Measurements from ENCODE around the gene CASP1.

Gene CASP1

GRCh38 chr11:105033343-105033742 lies 1.6 kb downstream of the CASP1 start:
- peaks cover 32 to 42% of the 10 kb centered on the region in 2 donors for H3K4me1 Mint-ChIP-seq
- H3K27me3 Mint-ChIP-seq: no peaks in the 10 kb centered on the region
- DNase-seq (no peak), ATAC-seq (replicated peaks) (peak in 1 of 2 donors; percentile 20)
- H3K4me3 Mint-ChIP-seq: peak overlapping the region; percentile 84 to 93
- H3K27ac Mint-ChIP-seq: peak overlapping the region; percentile 77
- H3K9me3 Mint-ChIP-seq: peaks cover 2 to 4% of the 10 kb centered on the region in 2 donors
- H3K36me3 Mint-ChIP-seq: peaks cover 15 to 34% of the 10 kb centered on the region in 2 donors

DNA sequence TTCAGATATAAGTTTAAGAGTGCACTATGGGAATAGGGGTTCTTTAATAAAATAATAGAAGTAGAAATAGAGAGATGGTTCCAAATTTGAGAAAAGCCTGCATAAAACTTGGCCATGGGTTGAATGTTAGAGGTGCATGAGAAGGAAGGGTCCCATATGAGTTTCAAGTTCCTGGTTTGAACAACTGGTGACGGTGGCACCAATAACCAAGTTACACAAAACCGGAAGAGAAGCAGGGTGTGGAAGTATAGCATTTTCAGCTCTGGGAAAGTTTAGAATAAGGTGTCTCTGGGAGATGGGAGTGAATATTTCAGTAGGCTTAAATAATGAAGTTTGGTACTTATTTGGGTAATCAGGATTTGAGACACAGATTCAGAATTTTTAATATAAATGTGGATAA lies 2.4 kb downstream of the CASP1 start:
- Mint-ChIP-seq H3K36me3 (peaks cover 15 to 25% of the 10 kb centered on the region in 2 donors), H3K27me3 (no peaks in the 10 kb centered on the region), H3K9me3 (no peaks in the 10 kb centered on the region), H3K4me1 (peaks cover 31 to 42% of the 10 kb centered on the region in 2 donors), H3K4me3 (peak overlapping the region; percentile 2 to 40), H3K27ac (no peak overlapping the region)
- no peak for DNase-seq
- no peak for ATAC-seq (replicated peaks)

DNA sequence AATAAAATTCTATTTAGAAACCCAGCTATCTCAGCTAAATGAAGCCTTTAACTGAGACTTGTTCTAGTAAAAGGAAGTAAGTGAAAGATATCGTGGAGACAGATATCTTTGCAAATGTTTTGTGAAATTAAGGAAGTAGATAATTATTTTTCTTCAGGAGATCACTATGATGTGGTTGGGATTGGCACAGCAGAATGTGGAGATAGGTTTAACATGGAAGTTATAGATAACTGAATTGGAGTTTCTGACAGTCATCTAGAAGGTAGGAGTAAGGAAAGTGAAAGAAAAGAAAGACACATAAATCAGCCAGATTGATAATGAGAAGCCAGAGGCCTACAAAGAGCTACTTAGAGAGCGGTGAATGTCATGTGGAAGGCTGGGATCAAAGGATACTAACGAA lies 7.3 kb downstream of the CASP1 start:
- peaks cover 19 to 32% of the 10 kb centered on the region in 2 donors for H3K4me1 Mint-ChIP-seq
- H3K36me3 Mint-ChIP-seq: peaks cover 24 to 32% of the 10 kb centered on the region in 2 donors
- DNase-seq (no peak), ATAC-seq (replicated peaks) (no peak)
- no peaks in the 10 kb centered on the region for H3K27me3 Mint-ChIP-seq
- H3K4me3 Mint-ChIP-seq: peak overlapping the region; percentile 15 to 65
- H3K9me3 Mint-ChIP-seq: no peaks in the 10 kb centered on the region
- H3K27ac Mint-ChIP-seq: no peak overlapping the region

DNA sequence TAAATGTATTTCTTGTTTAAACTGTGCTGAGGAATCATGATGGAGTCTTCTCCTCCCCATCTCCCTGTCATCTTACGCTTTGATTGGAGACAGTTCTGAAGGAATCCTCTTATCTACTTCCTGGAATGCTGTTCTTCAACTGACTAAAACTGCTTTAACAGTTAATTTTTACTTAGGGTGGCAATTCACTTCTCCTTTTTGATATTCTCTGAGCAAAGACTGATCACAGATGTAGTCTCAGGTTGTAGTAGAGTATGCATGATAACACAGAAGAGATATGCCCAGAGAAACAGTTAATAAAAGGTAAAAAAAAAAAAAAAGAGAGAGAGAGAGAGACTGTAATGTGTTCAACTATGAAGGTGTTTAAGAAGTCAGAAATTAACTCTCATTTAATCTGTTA lies 10.6 kb downstream of the CASP1 start:
- H3K27me3 Mint-ChIP-seq: no peaks in the 10 kb centered on the region
- peak overlapping the region; percentile 15 for H3K27ac Mint-ChIP-seq
- H3K4me1 Mint-ChIP-seq: peaks cover 20 to 33% of the 10 kb centered on the region in 2 donors
- H3K9me3 Mint-ChIP-seq: peaks cover 0 to 2% of the 10 kb centered on the region in 2 donors
- ATAC-seq (replicated peaks) (no peak), DNase-seq (no peak)
- peaks cover 20 to 21% of the 10 kb centered on the region in 2 donors for H3K36me3 Mint-ChIP-seq
- H3K4me3 Mint-ChIP-seq: no peak overlapping the region

DNA sequence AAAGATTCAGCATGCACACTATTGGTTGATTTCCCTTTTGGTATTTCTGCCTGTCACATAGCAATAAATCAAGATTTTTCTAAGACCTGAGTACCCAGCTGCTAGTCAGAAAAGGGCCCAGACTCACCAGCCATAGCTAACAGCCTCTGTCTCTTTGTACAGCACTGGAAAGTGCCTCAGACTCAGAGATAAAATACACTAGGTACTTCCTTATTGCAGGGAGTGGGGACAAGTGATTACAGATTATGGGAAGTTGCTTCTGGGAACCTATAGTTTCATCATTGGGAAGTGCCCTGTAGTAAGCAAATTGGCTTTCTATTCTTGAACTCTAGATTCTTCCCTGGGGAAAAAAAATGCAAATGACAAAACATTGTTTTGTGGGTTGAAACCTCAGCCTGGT lies 11.9 kb downstream of the CASP1 start, which contains the start of gene CASP5:
Gene CASP5 (minus strand): TSS at position 166 of the 400 bp plus-strand sequence. CDS start 32 bp downstream, at position 134.
- ATAC-seq (replicated peaks) (peak; percentile 25 to 33), DNase-seq (no peak)
- peaks cover 0 to 2% of the 10 kb centered on the region in 2 donors for H3K9me3 Mint-ChIP-seq
- no peaks in the 10 kb centered on the region for H3K27me3 Mint-ChIP-seq
- H3K27ac Mint-ChIP-seq: peak within 1 kb of the TSS; percentile 15
- peaks cover 12 to 13% of the 10 kb centered on the region in 2 donors for H3K36me3 Mint-ChIP-seq
- no peak within 1 kb of the TSS for H3K4me3 Mint-ChIP-seq
- peaks cover 20 to 33% of the 10 kb centered on the region in 2 donors for H3K4me1 Mint-ChIP-seq

DNA sequence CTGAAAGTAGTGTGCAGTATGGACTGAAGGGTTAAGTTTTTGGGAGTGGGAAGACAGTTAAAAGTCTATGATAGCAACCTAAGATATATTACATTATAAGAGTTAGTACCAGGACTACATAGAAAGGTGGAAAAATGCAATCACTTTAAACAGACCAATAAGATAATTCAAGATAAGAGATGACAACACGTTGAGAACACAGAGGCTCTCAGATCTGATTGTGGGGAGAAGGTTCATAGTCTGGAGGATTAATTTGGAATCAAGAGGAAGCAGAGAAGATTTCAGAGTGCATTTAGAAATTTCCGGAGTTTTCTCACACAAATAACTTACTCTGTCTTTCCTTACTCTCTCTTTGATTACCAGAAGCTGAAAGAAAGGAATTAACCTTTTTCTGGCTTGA lies 12.4 kb downstream of the CASP1 start:
- ATAC-seq (replicated peaks) (no peak), DNase-seq (no peak)
- no peak overlapping the region for H3K27ac Mint-ChIP-seq
- H3K27me3 Mint-ChIP-seq: no peaks in the 10 kb centered on the region
- peaks cover 16 to 28% of the 10 kb centered on the region in 2 donors for H3K4me1 Mint-ChIP-seq
- H3K4me3 Mint-ChIP-seq: no peak overlapping the region
- H3K9me3 Mint-ChIP-seq: peaks cover 0 to 2% of the 10 kb centered on the region in 2 donors
- peaks cover 9 to 12% of the 10 kb centered on the region in 2 donors for H3K36me3 Mint-ChIP-seq

DNA sequence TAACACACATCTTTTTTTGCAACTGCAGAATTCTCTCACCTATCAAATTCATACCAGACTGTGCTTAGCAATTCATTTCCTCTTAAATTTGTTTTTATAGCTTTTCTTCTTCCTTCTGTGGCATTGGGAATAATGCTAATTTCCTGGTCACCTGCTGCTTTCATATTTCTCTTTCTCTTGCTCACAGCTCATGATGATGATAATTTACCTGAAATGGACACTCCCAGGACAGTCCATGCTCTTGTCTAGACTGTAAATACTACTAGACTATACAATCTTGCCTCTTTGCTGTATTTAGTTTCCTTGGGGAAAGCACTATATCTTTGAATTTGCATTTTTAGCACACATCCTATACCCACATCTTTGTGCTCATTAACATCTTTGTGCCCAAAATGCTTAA lies 27.5 kb downstream of the CASP1 start:
- ATAC-seq (replicated peaks) (no peak), DNase-seq (no peak)
- no peaks in the 10 kb centered on the region for H3K4me1 Mint-ChIP-seq
- no peaks in the 10 kb centered on the region for H3K36me3 Mint-ChIP-seq
- no peaks in the 10 kb centered on the region for H3K27me3 Mint-ChIP-seq
- no peak overlapping the region for H3K27ac Mint-ChIP-seq
- H3K4me3 Mint-ChIP-seq: no peak overlapping the region
- no peaks in the 10 kb centered on the region for H3K9me3 Mint-ChIP-seq

GRCh38 chr11:105005451-105005845 lies 29.5 kb downstream of the CASP1 start:
- Mint-ChIP-seq H3K27me3 (no peaks in the 10 kb centered on the region), H3K4me1 (peaks cover 4 to 5% of the 10 kb centered on the region in 2 donors), H3K27ac (no peak overlapping the region), H3K4me3 (no peak overlapping the region), H3K36me3 (no peaks in the 10 kb centered on the region), H3K9me3 (no peaks in the 10 kb centered on the region)
- no peak for ATAC-seq (replicated peaks)
- DNase-seq: no peak

DNA sequence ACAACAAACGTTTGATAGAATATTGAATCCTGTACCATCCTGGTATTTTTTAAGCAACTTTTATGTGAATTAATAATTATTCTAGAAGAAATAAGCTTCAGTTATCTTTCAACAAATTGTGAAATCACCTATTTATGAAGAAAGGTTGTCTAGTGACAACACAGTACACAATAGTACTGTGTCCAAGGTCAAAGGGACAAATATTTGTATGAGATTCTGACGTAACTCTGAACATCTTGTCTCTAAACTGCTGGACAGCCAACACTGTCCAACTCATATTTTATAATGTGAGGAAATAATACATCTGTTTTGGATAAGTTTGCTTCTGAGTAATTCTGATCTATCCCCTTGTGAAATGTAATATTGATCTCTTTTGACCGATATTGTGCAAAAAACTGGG lies 30.9 kb downstream of the CASP1 start:
- H3K4me1 Mint-ChIP-seq: peaks cover 4 to 6% of the 10 kb centered on the region in 2 donors
- no peaks in the 10 kb centered on the region for H3K9me3 Mint-ChIP-seq
- ATAC-seq (replicated peaks) (no peak), DNase-seq (no peak)
- no peaks in the 10 kb centered on the region for H3K27me3 Mint-ChIP-seq
- H3K4me3 Mint-ChIP-seq: no peak overlapping the region
- H3K36me3 Mint-ChIP-seq: no peaks in the 10 kb centered on the region
- no peak overlapping the region for H3K27ac Mint-ChIP-seq

DNA sequence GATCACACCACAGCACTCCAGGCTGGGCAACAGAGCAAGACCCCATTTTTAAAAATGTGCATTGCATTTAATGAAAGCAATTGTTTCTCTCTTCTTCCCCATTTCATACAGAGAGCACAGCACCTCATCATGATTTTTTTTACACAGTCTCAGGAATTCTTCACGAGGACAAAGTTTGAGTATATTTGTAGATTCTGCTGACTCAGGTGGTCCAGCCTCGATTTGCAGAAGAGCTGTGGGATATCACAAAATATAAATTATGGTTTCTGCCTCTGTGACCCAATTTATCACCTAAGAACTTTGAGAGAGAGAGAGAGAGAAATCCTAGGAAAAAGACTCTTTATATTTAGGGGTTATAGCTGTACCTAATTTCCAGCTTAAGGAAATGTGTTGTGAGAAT lies 31.8 kb downstream of the CASP1 start:
- Mint-ChIP-seq H3K4me1 (peaks cover 4 to 6% of the 10 kb centered on the region in 2 donors), H3K27ac (no peak overlapping the region), H3K9me3 (no peaks in the 10 kb centered on the region), H3K4me3 (no peak overlapping the region), H3K36me3 (no peaks in the 10 kb centered on the region), H3K27me3 (no peaks in the 10 kb centered on the region)
- DNase-seq (no peak), ATAC-seq (replicated peaks) (no peak)

GRCh38 chr11:105000797-105001196 lies 34.1 kb downstream of the CASP1 start:
- ATAC-seq (replicated peaks): peak; percentile 80 to 91
- DNase-seq: peak; percentile 25
- no peak overlapping the region for H3K4me3 Mint-ChIP-seq
- H3K9me3 Mint-ChIP-seq: no peaks in the 10 kb centered on the region
- peaks cover 4 to 6% of the 10 kb centered on the region in 2 donors for H3K4me1 Mint-ChIP-seq
- no peaks in the 10 kb centered on the region for H3K36me3 Mint-ChIP-seq
- no peaks in the 10 kb centered on the region for H3K27me3 Mint-ChIP-seq
- H3K27ac Mint-ChIP-seq: no peak overlapping the region

GRCh38 chr11:105000167-105000566 lies 34.8 kb downstream of the CASP1 start:
- ATAC-seq (replicated peaks) (peak in 1 of 2 donors; percentile 29), DNase-seq (no peak)
- Mint-ChIP-seq H3K9me3 (no peaks in the 10 kb centered on the region), H3K36me3 (no peaks in the 10 kb centered on the region), H3K4me3 (no peak overlapping the region), H3K4me1 (peaks cover 4 to 6% of the 10 kb centered on the region in 2 donors), H3K27me3 (no peaks in the 10 kb centered on the region), H3K27ac (no peak overlapping the region)

GRCh38 chr11:104999721-105000120 lies 35.2 kb downstream of the CASP1 start:
- H3K27me3 Mint-ChIP-seq: no peaks in the 10 kb centered on the region
- no peaks in the 10 kb centered on the region for H3K36me3 Mint-ChIP-seq
- peaks cover 0 to 2% of the 10 kb centered on the region in 2 donors for H3K9me3 Mint-ChIP-seq
- H3K4me1 Mint-ChIP-seq: peaks cover 4 to 6% of the 10 kb centered on the region in 2 donors
- H3K27ac Mint-ChIP-seq: no peak overlapping the region
- no peak overlapping the region for H3K4me3 Mint-ChIP-seq
- DNase-seq (no peak), ATAC-seq (replicated peaks) (no peak)

DNA sequence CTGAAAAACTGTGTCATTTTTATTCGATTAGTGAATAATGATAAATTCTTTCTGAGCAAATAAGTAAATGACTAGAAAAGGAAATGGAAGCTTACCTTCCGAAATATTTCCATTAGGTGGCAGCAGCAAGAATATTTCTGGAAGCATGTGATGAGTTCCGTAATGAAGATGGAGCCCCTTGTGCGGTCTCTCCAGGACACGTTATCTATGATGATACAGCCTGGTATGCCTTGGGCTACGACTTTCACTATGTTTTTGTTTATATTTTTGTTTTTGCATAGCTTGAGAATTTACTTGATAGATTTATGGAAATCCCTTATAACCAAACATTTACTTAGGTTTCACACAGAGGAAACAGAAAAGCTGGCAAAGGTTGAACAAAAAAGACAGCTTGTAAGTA lies 37.7 kb downstream of the CASP1 start:
- no peak overlapping the region for H3K4me3 Mint-ChIP-seq
- no peaks in the 10 kb centered on the region for H3K27me3 Mint-ChIP-seq
- ATAC-seq (replicated peaks): no peak
- H3K27ac Mint-ChIP-seq: no peak overlapping the region
- peaks cover 4 to 6% of the 10 kb centered on the region in 2 donors for H3K4me1 Mint-ChIP-seq
- peaks cover 0 to 6% of the 10 kb centered on the region in 2 donors for H3K9me3 Mint-ChIP-seq
- H3K36me3 Mint-ChIP-seq: no peaks in the 10 kb centered on the region
- no peak for DNase-seq

- Mint-ChIP-seq H3K9me3 (peaks cover 0 to 6% of the 10 kb centered on the region in 2 donors), H3K4me1 (no peaks in the 10 kb centered on the region), H3K27me3 (no peaks in the 10 kb centered on the region), H3K36me3 (no peaks in the 10 kb centered on the region), H3K27ac (no peak overlapping the region), H3K4me3 (no peak overlapping the region)
- ATAC-seq (replicated peaks): no peak
- no peak for DNase-seq
Observed at GRCh38 chr11:104995001-104995408, 39.9 kb downstream of the CASP1 start.

DNA sequence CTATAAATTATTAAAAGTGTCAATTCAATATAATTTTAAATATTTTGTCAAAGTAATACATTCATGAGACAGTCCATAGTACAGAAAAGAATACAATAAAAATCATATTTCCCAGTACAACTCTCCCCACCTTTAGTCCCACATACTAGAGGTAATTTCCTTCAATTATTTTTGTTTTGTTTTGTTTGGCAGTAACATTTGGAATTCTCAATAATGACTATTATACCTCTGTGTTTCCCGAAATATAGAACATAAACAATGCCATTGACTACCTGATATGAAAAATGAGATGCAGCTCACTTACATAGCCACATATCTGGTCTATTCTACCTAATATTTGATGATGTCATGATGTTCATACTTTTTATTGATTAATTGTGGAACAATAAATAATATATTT lies 42.2 kb downstream of the CASP1 start:
- peaks cover 0 to 6% of the 10 kb centered on the region in 2 donors for H3K27me3 Mint-ChIP-seq
- no peak overlapping the region for H3K27ac Mint-ChIP-seq
- no peak for DNase-seq
- H3K9me3 Mint-ChIP-seq: peaks cover 0 to 11% of the 10 kb centered on the region in 2 donors
- no peak for ATAC-seq (replicated peaks)
- H3K4me3 Mint-ChIP-seq: no peak overlapping the region
- no peaks in the 10 kb centered on the region for H3K36me3 Mint-ChIP-seq
- H3K4me1 Mint-ChIP-seq: no peaks in the 10 kb centered on the region

Measured in stimulated activated naive B cell treated with anti-CD40 and anti-IgM and Interleukin-4, amounts not matched to agents 10 μg/mL and 1 μg/mL and 100 μg/mL, for 72 hours (primary cell).